AG09319 (cell line): ENCODE measurements around the gene ERC1.

Experiments used
- DNase-seq: peaks from one replicate; pipeline ENCODE4 v3.0.0-alpha.2; 2010; ENCODE audit warnings: low read depth; ENCODE audit errors: extremely low read depth
- CTCF ChIP-seq: IDR thresholded peaks from 2 replicates; pipeline ENCODE4 v1.5.1; 2011; ENCODE audit warnings: low read depth, mild to moderate bottlenecking, inconsistent platforms, low read length, moderate library complexity

ERC1 gene

GRCh38 chr12:990661-991349 lies at the start of gene ERC1:
Gene ERC1 (plus strand): TSS chr12:991223. CDS start chr12:1027904, 36,681 bp downstream.
- TF ChIP-seq CTCF, result no peak

GRCh38 chr12:943051-943450 lies 48.0 kb upstream of the ERC1 start:
- TF ChIP-seq CTCF, result no peak
- no peak for DNase-seq

More at GRCh38 chr12:990661-991349, at the start of gene ERC1:
- DNase-seq, result peak; percentile 75

- no peak for DNase-seq
Observed at GRCh38 chr12:944211-944610, 46.8 kb upstream of the ERC1 start.

GRCh38 chr12:946212-946611 lies 44.8 kb upstream of the ERC1 start:
- no peak for DNase-seq
- TF ChIP-seq CTCF, result no peak

More at GRCh38 chr12:944211-944610, 46.8 kb upstream of the ERC1 start:
- TF ChIP-seq CTCF, result no peak

GRCh38 chr12:946631-947030 lies 44.4 kb upstream of the ERC1 start:
- no peak for TF ChIP-seq CTCF
- DNase-seq, result no peak

- TF ChIP-seq CTCF, result no peak
- no peak for DNase-seq
Observed at GRCh38 chr12:948238-948637, 42.8 kb upstream of the ERC1 start.

GRCh38 chr12:949453-950191 lies 41.4 kb upstream of the ERC1 start, which contains the start of gene RAD52:
Gene RAD52 (minus strand): TSS chr12:949694. CDS start chr12:933058, 16,636 bp downstream.
- peak; percentile 99 for DNase-seq
- TF ChIP-seq CTCF, result peak; percentile 92
